A673 (cell line): ENCODE data around the gene SH2B3. TPM values are rescaled to one million over a fixed set of nuclear protein-coding genes. Genes with fewer than 3 reads are reported as not detected.

Source experiments
- BruUV-seq: library from RNA; stranded (reverse); fragments of 400-500 nt; replicated peaks from 2 replicates; lab custom pipeline; 2021; lab: Mats Ljungman, UMichigan
- CTCF ChIA-PET: fragments of 300-600 bp; sonication (Branson Sonifier 250); formaldehyde crosslinking; loops from one replicate; lab custom pipeline; 2022; ENCODE audit warnings: antibody characterized with exemption; lab: Charles Lee
- POLR2A ChIA-PET: fragments of 300-600 bp; sonication (Branson Sonifier 250); formaldehyde crosslinking; loops from one replicate; lab custom pipeline; 2022; ENCODE audit warnings: antibody characterized with exemption; ENCODE audit not compliant: low non-redundant PET; lab: Charles Lee
- DNase-seq: peaks from one replicate; pipeline ENCODE4 v3.0.0-alpha.2; 2015; ENCODE audit warnings: low spot score
- H3K27ac ChIP-seq: fragments of 200-600 bp; sonication (generic); 2 replicates; pipeline ENCODE4 v1.5.1; 2016; ENCODE audit warnings: mixed run types, low read depth, mild to moderate bottlenecking, mixed read lengths, antibody characterized with exemption, low read length; ENCODE audit not compliant: poor library complexity, severe bottlenecking
- H3K27me3 ChIP-seq: fragments of 200-600 bp; sonication (generic); replicated peaks from 2 replicates; pipeline ENCODE4 v1.6.1; 2017; ENCODE audit warnings: mixed run types, low read depth, mild to moderate bottlenecking, mixed read lengths, antibody characterized with exemption, low read length; ENCODE audit not compliant: insufficient read depth, poor library complexity
- H3K36me3 ChIP-seq: fragments of 200-600 bp; sonication (generic); 2 replicates; pipeline ENCODE4 v1.6.1; 2016; ENCODE audit warnings: mixed run types, mild to moderate bottlenecking, mixed read lengths, antibody characterized with exemption, low read length; ENCODE audit not compliant: insufficient read depth, poor library complexity, severe bottlenecking
- H3K4me1 ChIP-seq: fragments of 200-600 bp; sonication (generic); 2 replicates; pipeline ENCODE4 v1.6.1; 2017; ENCODE audit warnings: mixed run types, mild to moderate bottlenecking, mixed read lengths, antibody characterized with exemption, low read length; ENCODE audit not compliant: insufficient read depth, poor library complexity, severe bottlenecking
- H3K4me3 ChIP-seq: fragments of 200-600 bp; sonication (generic); 2 replicates; pipeline ENCODE4 v1.5.1; 2016; ENCODE audit warnings: low read depth, mixed run types, mild to moderate bottlenecking, mixed read lengths, low read length; ENCODE audit not compliant: poor library complexity, severe bottlenecking
- H3K9me3 ChIP-seq: fragments of 200-600 bp; sonication (generic); 2 replicates; pipeline ENCODE4 v1.6.1; 2016; ENCODE audit warnings: mixed run types, low read depth, mild to moderate bottlenecking, mixed read lengths, antibody characterized with exemption, low read length; ENCODE audit not compliant: poor library complexity, severe bottlenecking
- EZH2 ChIP-seq: fragments of 200-600 bp; sonication (generic); IDR thresholded peaks from 2 replicates; pipeline ENCODE4 v1.6.1; 2017; ENCODE audit warnings: borderline replicate concordance, low read depth, mild to moderate bottlenecking, mixed read lengths, antibody characterized with exemption, low read length; ENCODE audit not compliant: poor library complexity, severe bottlenecking
- intact Hi-C: fragments of 100-400 bp; cut with micrococcal nuclease; formaldehyde crosslinking; loops from one replicate; pipeline ENCODE4 v1.10.0; 2022; ENCODE audit not compliant: unreplicated experiment
- total RNA-seq: library from RNA; stranded (reverse); gene quantifications from 2 replicates; pipeline ENCODE4 v1.2.3, GENCODE V29; 2021
- TF ChIP-seq, protein P1 (sequence below): fragments of 300-800, 200-600 bp; sonication (generic); conservative IDR thresholded peaks from 2 replicates; pipeline ENCODE4 v1.5.1; 2017; ENCODE audit warnings: low read depth, mild to moderate bottlenecking, antibody characterized with exemption, low read length, moderate library complexity, mixed read lengths

Gene SH2B3
- total RNA-seq, 1 experiment from 2014 or later = 133 TPM

DNA sequence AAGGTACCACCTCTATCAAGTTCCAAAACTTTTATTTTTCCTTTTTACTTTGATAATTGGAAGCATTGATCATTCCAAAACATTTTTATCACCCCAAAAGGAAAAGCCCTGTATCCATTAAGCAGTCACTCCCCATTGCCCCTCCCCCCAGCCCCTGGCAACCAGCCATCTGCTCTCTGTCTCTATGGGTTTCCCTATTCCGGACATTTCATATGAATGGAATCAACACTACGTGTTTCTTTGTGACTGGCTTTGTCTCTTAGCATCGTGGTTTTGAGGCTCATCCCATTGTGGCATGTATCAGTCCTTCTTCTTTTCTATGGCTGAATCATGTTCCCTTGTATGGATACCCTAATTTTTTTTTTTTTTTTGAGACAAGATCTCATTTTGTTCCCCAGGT, 18.8 kb upstream of the SH2B3 start:
- POLR2A ChIA-PET = no interaction called here

DNA sequence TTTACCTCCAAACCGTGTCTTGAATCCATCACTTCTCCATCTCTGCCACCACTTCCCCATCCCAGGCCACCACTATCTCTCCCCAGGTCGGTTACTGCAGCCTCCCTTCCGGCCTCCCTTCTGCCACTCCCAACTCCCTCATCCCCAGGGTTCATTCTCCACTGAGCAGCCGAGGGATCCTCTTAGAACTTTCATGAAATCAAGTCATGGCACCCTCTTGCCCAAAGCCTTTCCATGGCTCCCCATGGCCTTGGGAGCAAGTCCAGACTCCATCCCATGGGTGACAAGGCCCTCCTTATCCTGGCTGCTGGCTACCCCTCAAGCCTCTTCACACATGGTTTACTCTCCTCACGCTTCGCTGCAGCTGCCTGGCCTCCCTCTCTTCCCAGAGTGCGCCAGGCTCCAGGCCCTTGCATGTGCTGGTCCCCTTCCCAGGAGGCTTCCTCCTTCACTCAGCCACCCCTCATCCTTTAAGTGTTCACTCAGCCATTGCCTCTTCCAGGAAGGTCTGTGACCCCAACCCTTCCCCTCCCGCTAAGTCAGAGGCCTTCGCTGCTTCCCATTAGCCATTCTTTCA, 17.9 kb upstream of the SH2B3 start:
- H3K27me3 ChIP-seq = no peaks in the 10 kb centered on the region
- no peak for DNase-seq
- H3K4me1 ChIP-seq = no peaks in the 10 kb centered on the region
- TF ChIP-seq EZH2 = no peak
- TF ChIP-seq, protein P1, sequence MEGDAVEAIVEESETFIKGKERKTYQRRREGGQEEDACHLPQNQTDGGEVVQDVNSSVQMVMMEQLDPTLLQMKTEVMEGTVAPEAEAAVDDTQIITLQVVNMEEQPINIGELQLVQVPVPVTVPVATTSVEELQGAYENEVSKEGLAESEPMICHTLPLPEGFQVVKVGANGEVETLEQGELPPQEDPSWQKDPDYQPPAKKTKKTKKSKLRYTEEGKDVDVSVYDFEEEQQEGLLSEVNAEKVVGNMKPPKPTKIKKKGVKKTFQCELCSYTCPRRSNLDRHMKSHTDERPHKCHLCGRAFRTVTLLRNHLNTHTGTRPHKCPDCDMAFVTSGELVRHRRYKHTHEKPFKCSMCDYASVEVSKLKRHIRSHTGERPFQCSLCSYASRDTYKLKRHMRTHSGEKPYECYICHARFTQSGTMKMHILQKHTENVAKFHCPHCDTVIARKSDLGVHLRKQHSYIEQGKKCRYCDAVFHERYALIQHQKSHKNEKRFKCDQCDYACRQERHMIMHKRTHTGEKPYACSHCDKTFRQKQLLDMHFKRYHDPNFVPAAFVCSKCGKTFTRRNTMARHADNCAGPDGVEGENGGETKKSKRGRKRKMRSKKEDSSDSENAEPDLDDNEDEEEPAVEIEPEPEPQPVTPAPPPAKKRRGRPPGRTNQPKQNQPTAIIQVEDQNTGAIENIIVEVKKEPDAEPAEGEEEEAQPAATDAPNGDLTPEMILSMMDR = no peak
- ChIA-PET CTCF (no interaction called here), POLR2A (no interaction called here)
- intact Hi-C loops = no loop called here
- no peak overlapping the region for H3K4me3 ChIP-seq
- no peaks in the 10 kb centered on the region for H3K9me3 ChIP-seq
- BruUV-seq = no TSS peak
- H3K36me3 ChIP-seq = no peaks in the 10 kb centered on the region
- no peak overlapping the region for H3K27ac ChIP-seq

More for the DNA sequence above, 18.8 kb upstream of the SH2B3 start:
- Histone ChIP-seq H3K9me3 (no peaks in the 10 kb centered on the region), H3K36me3 (no peaks in the 10 kb centered on the region), H3K27ac (no peak overlapping the region), H3K27me3 (no peaks in the 10 kb centered on the region), H3K4me1 (no peaks in the 10 kb centered on the region), H3K4me3 (no peak overlapping the region)
- BruUV-seq = no TSS peak
- no peak for TF ChIP-seq EZH2
- TF ChIP-seq, protein P1 = no peak
- no peak for DNase-seq
- CTCF ChIA-PET = no interaction called here
- intact Hi-C loops = no loop called here

DNA sequence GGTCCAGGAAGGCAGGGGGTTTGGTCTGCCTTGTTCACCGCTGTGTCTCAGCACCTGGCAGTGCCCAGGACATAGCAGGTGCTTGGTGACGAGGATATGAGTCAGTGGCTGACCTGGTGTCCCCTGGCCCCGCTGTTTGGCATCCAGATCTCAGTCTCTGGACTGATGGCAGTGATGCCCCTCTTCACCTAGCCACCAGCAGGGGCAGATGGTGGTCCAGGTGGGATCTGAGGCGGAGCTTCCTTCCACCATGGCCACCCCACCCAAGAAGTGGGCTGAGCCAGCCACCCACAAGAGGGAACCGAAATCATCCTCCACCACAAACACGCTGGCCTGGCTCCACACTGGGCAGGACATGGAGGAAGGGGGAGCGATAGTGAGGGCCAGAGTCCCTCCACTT, 16.1 kb upstream of the SH2B3 start:
- H3K4me3 ChIP-seq = no peak overlapping the region
- no peak overlapping the region for H3K27ac ChIP-seq
- H3K9me3 ChIP-seq = no peaks in the 10 kb centered on the region
- H3K36me3 ChIP-seq = no peaks in the 10 kb centered on the region
- no peaks in the 10 kb centered on the region for H3K27me3 ChIP-seq
- ChIA-PET POLR2A (no interaction called here), CTCF (no interaction called here)
- intact Hi-C loops = no loop called here
- H3K4me1 ChIP-seq = no peaks in the 10 kb centered on the region
- no peak for TF ChIP-seq EZH2
- TF ChIP-seq, protein P1 = no peak
- no TSS peak for BruUV-seq
- DNase-seq = no peak
